ENCODE measurements around the gene ANGPTL2.

DNA sequence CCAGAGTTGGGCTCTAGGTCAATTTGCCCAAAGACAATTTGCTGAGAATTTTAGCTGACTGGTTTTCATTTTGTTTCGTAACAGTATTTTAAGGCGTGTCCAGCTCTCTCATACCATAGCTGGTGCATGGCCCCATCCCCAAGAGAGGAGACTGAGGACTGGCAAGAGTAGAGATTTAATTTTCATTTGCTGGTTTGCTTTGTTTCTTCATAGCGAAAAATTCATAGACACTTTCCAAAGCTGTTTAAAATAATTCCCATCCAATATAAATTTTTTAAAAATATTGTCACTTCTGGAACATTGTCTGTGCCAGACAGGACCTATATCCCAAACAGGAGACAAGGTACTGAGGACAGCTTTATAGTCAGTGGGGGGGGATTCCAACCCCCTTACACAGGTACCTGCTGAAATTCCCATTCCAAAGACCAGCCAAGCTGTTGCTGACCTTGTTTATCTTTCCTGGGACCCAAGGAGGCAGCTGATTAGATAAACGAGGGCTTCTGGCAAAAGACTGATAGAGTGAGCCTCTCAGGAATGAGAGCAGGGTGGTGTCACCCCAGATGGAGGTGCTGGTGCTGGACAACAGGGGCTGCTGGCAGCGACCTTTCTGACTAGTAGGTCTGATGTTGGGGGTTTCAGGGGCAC lies 6.8 kb upstream of the ANGPTL2 start:
- TF ChIP-seq, protein P1, sequence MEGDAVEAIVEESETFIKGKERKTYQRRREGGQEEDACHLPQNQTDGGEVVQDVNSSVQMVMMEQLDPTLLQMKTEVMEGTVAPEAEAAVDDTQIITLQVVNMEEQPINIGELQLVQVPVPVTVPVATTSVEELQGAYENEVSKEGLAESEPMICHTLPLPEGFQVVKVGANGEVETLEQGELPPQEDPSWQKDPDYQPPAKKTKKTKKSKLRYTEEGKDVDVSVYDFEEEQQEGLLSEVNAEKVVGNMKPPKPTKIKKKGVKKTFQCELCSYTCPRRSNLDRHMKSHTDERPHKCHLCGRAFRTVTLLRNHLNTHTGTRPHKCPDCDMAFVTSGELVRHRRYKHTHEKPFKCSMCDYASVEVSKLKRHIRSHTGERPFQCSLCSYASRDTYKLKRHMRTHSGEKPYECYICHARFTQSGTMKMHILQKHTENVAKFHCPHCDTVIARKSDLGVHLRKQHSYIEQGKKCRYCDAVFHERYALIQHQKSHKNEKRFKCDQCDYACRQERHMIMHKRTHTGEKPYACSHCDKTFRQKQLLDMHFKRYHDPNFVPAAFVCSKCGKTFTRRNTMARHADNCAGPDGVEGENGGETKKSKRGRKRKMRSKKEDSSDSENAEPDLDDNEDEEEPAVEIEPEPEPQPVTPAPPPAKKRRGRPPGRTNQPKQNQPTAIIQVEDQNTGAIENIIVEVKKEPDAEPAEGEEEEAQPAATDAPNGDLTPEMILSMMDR (IDR thresholded peaks at IDR 0.05; ENCODE audit: low read depth, low read length): no peak
- TF ChIP-seq POLR2A (IDR thresholded peaks at IDR 0.05; ENCODE audit: extremely low read depth, insufficient read length) (no peak), MYC (IDR thresholded peaks at IDR 0.05; ENCODE audit: low read depth, low read length) (no peak)
- TF ChIP-seq, protein P2, sequence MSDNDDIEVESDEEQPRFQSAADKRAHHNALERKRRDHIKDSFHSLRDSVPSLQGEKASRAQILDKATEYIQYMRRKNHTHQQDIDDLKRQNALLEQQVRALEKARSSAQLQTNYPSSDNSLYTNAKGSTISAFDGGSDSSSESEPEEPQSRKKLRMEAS (IDR thresholded peaks at IDR 0.05; ENCODE audit: low read depth, low read length): no peak

Measured in NB4 (cell line).